HCT116 (cell line): Measurements from ENCODE around the gene DCK. TPM values are rescaled to one million over a fixed set of nuclear protein-coding genes. Genes with fewer than 3 reads are reported as not detected.

Experiments used
- ATAC-seq: fragments of 200-7000 bp; cut with Tn5 transposase; 2 replicates; pipeline ENCODE4 v1.9.1; 2020; ENCODE audit warnings: mild to moderate bottlenecking, moderate library complexity
- BruUV-seq: library from RNA; stranded (reverse); fragments of 400-500 nt; replicated peaks from 2 replicates; lab custom pipeline; 2021; lab: Mats Ljungman, UMichigan
- CTCF ChIA-PET: fragments of 300-600 bp; sonication (Branson Sonifier 250); formaldehyde crosslinking; loops from one replicate; lab custom pipeline; 2021; ENCODE audit warnings: antibody characterized with exemption; lab: Charles Lee
- POLR2A ChIA-PET: fragments of 300-600, 350-600 bp; sonication (Branson Sonifier 250); formaldehyde crosslinking; loops from one replicate; lab custom pipeline; 2021; ENCODE audit warnings: antibody characterized with exemption; lab: Charles Lee
- RAD21 ChIA-PET, 2 experiments: fragments of 300-600 bp; sonication (Branson Sonifier 250); formaldehyde crosslinking; loops; one replicate each; lab custom pipeline; 2023; ENCODE audit warnings: low total read pairs in 2 of 2; ENCODE audit not compliant: uncharacterized antibody in 2 of 2, unreplicated experiment in 2 of 2, low non-redundant PET in 1 of 2; lab: Charles Lee
- DNase-seq: peaks from one replicate; pipeline ENCODE4 v3.0.0-alpha.2; 2010; ENCODE audit warnings: low read depth, low spot score
- H2AFZ ChIP-seq: fragments of 200-600 bp; shearing (Covaris generic), sonication (generic); 2 replicates; pipeline ENCODE4 v1.6.1; 2017; ENCODE audit warnings: low read depth, mixed run types, mixed read lengths, antibody characterized with exemption, low read length; ENCODE audit not compliant: poor library complexity, severe bottlenecking
- H3K27ac ChIP-seq: 2 replicates; pipeline ENCODE4 v1.5.1; 2012; ENCODE audit warnings: low read depth, low read length
- H3K27me3 ChIP-seq: fragments of 200-600 bp; sonication (generic); 2 replicates; pipeline ENCODE4 v1.6.1; 2016; ENCODE audit warnings: mixed run types, low read length, mixed read lengths; ENCODE audit not compliant: insufficient read depth
- H3K36me3 ChIP-seq, 2 experiments: fragments of 200-500 bp in 1 of 2; fragments of 200-600 bp in 1 of 2; sonication (Bioruptor generic) in 1 of 2; sonication (generic) in 1 of 2; 2 replicates each; pipeline versions ENCODE4 v1.5.1 to v1.6.1; 2014 to 2016; ENCODE audit warnings: low read length in 2 of 2, inconsistent platforms in 1 of 2, mixed read lengths in 1 of 2, mixed run types in 1 of 2; ENCODE audit not compliant: insufficient read depth in 2 of 2, control insufficient read depth in 1 of 2
- H3K4me1 ChIP-seq, 2 experiments: fragments of 200-600 bp in 1 of 2; sonication (generic) in 1 of 2; 2 replicates each; pipeline versions ENCODE4 v1.5.1 to v1.6.1; 2012 to 2017; ENCODE audit warnings: low read length in 2 of 2, inconsistent platforms in 1 of 2, mild to moderate bottlenecking in 1 of 2, mixed read lengths in 1 of 2, mixed run types in 1 of 2, moderate library complexity in 1 of 2; ENCODE audit not compliant: insufficient read depth in 2 of 2, control insufficient read depth in 1 of 2
- H3K4me2 ChIP-seq: fragments of 200-600 bp; sonication (generic); 2 replicates; pipeline ENCODE4 v1.6.1; 2017; ENCODE audit warnings: mixed run types, low read length, mixed read lengths
- H3K4me3 ChIP-seq, 2 experiments: fragments of 200-600 bp in 1 of 2; sonication (generic) in 1 of 2; replicated peaks in 1 of 2; 2 replicates each; pipeline ENCODE4 v1.5.1; 2011 to 2016; ENCODE audit warnings: low read length in 2 of 2, control low read depth in 1 of 2, low read depth in 1 of 2, mild to moderate bottlenecking in 1 of 2, mixed read lengths in 1 of 2, mixed run types in 1 of 2
- H3K79me2 ChIP-seq: fragments of 200-600 bp; sonication (generic); 2 replicates; pipeline ENCODE4 v1.6.1; 2017; ENCODE audit warnings: mild to moderate bottlenecking, mixed run types, low read length, moderate library complexity, mixed read lengths; ENCODE audit not compliant: insufficient read depth
- H3K9ac ChIP-seq: fragments of 200-600 bp; sonication (generic); 2 replicates; pipeline ENCODE4 v1.6.1; 2016; ENCODE audit warnings: low read length, mixed read lengths
- H3K9me2 ChIP-seq: fragments of 200-600 bp; sonication (generic), shearing (Covaris generic); 2 replicates; pipeline ENCODE4 v1.6.1; 2017; ENCODE audit warnings: mixed run types, mild to moderate bottlenecking, moderate library complexity; ENCODE audit not compliant: insufficient read depth
- H3K9me3 ChIP-seq, 2 experiments: fragments of 200-500 bp in 1 of 2; fragments of 200-600 bp in 1 of 2; sonication (Bioruptor generic) in 1 of 2; sonication (generic) in 1 of 2; 2 replicates each; pipeline ENCODE4 v1.6.1; 2014 to 2017; ENCODE audit warnings: low read length in 2 of 2, mixed read lengths in 2 of 2, inconsistent platforms in 1 of 2, low read depth in 1 of 2, mild to moderate bottlenecking in 1 of 2, mixed run types in 1 of 2, moderate library complexity in 1 of 2; ENCODE audit not compliant: control insufficient read depth in 1 of 2, insufficient read depth in 1 of 2
- H4K20me1 ChIP-seq: fragments of 200-600 bp; sonication (generic), shearing (Covaris generic); 2 replicates; pipeline ENCODE4 v1.6.1; 2017; ENCODE audit warnings: mixed run types, mild to moderate bottlenecking, moderate library complexity; ENCODE audit not compliant: insufficient read depth
- ATF3 ChIP-seq: IDR thresholded peaks from 2 replicates; pipeline ENCODE4 v1.6.1; 2012
- CBX3 ChIP-seq: IDR thresholded peaks from 2 replicates; pipeline ENCODE4 v1.6.1; 2012; ENCODE audit warnings: low read depth
- EGR1 ChIP-seq: IDR thresholded peaks from 2 replicates; pipeline ENCODE4 v1.6.1; 2012; ENCODE audit warnings: low read depth
- EZH2 ChIP-seq: fragments of 200-600 bp; sonication (generic); IDR thresholded peaks from 2 replicates; pipeline ENCODE4 v1.6.1; 2017; ENCODE audit warnings: antibody characterized with exemption, mixed run types
- EZH2phosphoT487 ChIP-seq: fragments of 200-600 bp; IDR thresholded peaks from 2 replicates; pipeline ENCODE4 v1.6.1; 2018; ENCODE audit warnings: antibody characterized with exemption, borderline replicate concordance
- FOSL1 ChIP-seq: IDR thresholded peaks from 2 replicates; pipeline ENCODE4 v1.6.1; 2012; ENCODE audit warnings: low read depth
- MAX ChIP-seq: IDR thresholded peaks from 2 replicates; pipeline ENCODE4 v1.6.1; 2012
- POLR2A ChIP-seq: IDR thresholded peaks from 2 replicates; pipeline ENCODE4 v1.7.0; 2011; ENCODE audit warnings: borderline replicate concordance; ENCODE audit not compliant: insufficient read depth, insufficient read length; ENCODE audit errors: extremely low read depth
- RAD21 ChIP-seq: IDR thresholded peaks from 2 replicates; pipeline ENCODE4 v1.6.1; 2012; ENCODE audit warnings: low read depth, mild to moderate bottlenecking
- REST ChIP-seq: IDR thresholded peaks from 2 replicates; pipeline ENCODE4 v1.6.1; 2012; ENCODE audit warnings: low read depth
- SIN3A ChIP-seq: IDR thresholded peaks from 2 replicates; pipeline ENCODE4 v1.6.1; 2012; ENCODE audit warnings: low read depth
- TCF7L2 ChIP-seq: IDR thresholded peaks from 2 replicates; pipeline ENCODE4 v1.7.0; 2011; ENCODE audit warnings: borderline replicate concordance, inconsistent platforms; ENCODE audit not compliant: insufficient read depth, insufficient read length; ENCODE audit errors: extremely low read depth
- ZBTB33 ChIP-seq: IDR thresholded peaks from 2 replicates; pipeline ENCODE4 v1.6.1; 2011; ENCODE audit warnings: mild to moderate bottlenecking, low read length, moderate library complexity; ENCODE audit not compliant: insufficient replicate concordance; ENCODE audit errors: extremely low read depth
- ZNF274 ChIP-seq: fragments of 200-500 bp; sonication (Bioruptor generic); IDR thresholded peaks from 2 replicates; pipeline ENCODE4 v1.6.1; 2014; ENCODE audit warnings: mild to moderate bottlenecking, low read depth, low read length, inconsistent platforms
- intact Hi-C: fragments of 100-400 bp; cut with micrococcal nuclease; formaldehyde crosslinking; loops from 2 replicates; pipeline ENCODE4 v1.10.0; 2022
- total RNA-seq: library from RNA; stranded (reverse); gene quantifications from one replicate; pipeline ENCODE4 v1.2.1, GENCODE V29; 2021; ENCODE audit not compliant: unreplicated experiment

DCK gene
- total RNA-seq, 1 experiment from 2014 or later = 23.0 TPM

- H3K4me2 ChIP-seq = no peak overlapping the region
- ChIA-PET RAD21 (no interaction called here), CTCF (interaction anchor here (2.7 kb wide), 1 partner anchor 14 kb away, joined by 8 read pairs; no protein-coding TSS in a partner anchor)
Observed at GRCh38 chr4:70996018-70996360, 2.5 kb downstream of the DCK start.

More at GRCh38 chr4:70996018-70996360, 2.5 kb downstream of the DCK start:
- DNase-seq = no peak
- POLR2A ChIA-PET = no interaction called here
- no peak overlapping the region for H3K4me3 ChIP-seq
- H3K27ac ChIP-seq = no peak overlapping the region
- intact Hi-C loops = loop anchor here (10.0 kb wide), 1 partner anchor 311 kb away; the partner anchor contains the start of gene UTP3
- no TSS peak for BruUV-seq
- no peak for ATAC-seq
- no peaks in the 10 kb centered on the region for H3K9me3 ChIP-seq
- TF ChIP-seq SIN3A = no peak
- no peak for TF ChIP-seq POLR2A
- no peak for TF ChIP-seq ZBTB33
- no peak for TF ChIP-seq TCF7L2
- TF ChIP-seq ATF3 = no peak
- TF ChIP-seq FOSL1 = no peak
- TF ChIP-seq CBX3 = no peak
- no peak for TF ChIP-seq REST
- no peak for TF ChIP-seq EZH2
- TF ChIP-seq RAD21 = no peak
- TF ChIP-seq EZH2phosphoT487 = no peak
- TF ChIP-seq EGR1 = no peak
- TF ChIP-seq MAX = no peak
- TF ChIP-seq ZNF274 = no peak
- no peaks in the 10 kb centered on the region for H3K27me3 ChIP-seq
- no peak overlapping the region for H2AFZ ChIP-seq
- no peaks in the 10 kb centered on the region for H4K20me1 ChIP-seq
- no peak overlapping the region for H3K9ac ChIP-seq
- H3K36me3 ChIP-seq = peaks cover 2 to 13% of the 10 kb centered on the region in 2 experiments; a peak in 1 of 4 replicates
- H3K79me2 ChIP-seq = peaks cover 55% of the 10 kb centered on the region
- no peaks in the 10 kb centered on the region for H3K9me2 ChIP-seq
- H3K4me1 ChIP-seq = peaks cover 0 to 20% of the 10 kb centered on the region in 2 experiments; a peak in 3 of 4 replicates
